Measurements from ENCODE around the gene ASB10.

The ASB10 gene

DNA sequence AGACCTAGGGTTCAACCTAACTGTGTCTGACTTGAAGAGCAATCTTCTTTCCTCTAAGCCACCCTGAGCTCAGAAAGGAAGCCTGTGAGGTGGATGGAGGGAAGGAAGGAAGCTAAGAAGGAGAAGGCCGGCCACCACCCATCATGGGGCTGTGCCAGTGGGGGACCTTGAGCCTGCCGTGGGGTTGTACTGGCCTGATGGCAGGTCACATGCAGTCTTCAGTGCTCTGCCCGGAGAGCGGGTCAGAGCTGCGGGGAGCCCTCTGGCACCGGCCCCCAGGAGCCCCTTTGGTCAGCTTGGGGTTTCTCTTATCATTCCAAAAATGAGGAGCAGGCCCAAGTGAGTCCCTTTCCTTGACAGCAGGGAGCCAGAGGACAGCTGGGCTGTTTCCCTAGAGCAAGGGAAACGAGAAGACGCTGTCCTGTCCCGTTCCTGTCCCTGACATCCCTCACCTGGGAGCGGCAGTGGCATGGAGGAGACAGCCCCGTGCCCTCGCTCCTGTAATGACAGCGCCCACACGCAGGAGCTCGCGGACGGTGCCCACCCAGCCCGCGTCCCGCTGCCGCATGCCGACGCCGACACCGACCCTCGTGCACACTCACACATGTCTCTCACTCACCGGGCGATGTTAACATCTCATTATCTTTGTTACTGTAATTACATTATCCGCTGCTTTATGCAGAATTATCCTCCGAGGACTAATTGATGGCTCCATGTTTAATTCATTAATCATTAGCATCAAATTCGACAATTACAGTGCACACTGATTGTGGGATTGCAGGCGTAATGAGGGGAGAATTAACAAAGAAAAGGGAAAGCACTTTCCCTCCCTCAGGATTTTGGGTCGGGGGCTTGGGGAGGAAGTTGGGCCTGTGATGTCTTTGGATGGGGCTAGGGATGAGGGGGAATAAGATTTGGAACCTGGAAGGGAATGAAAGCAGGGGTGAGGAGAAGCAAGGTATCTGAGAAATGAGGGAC, 50.9 kb downstream of the ASB10 start:
- no peak for DNase-seq (ENCODE audit: low read depth)

DNA sequence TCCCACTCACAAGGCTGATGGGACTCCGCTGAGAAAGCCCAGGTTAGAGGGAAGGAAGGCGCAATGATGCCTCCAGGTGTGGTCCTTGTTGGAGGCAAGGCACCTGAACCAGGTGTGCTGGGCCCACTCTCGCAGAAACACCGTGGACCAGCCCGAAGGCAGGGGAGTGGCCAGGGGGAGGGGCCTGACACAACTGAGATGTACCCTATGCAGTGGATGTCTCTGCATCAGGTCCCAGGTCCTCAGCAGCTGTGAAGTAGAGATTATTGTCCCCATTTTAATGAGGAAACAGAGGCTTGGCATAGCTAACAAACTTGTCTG, 51.6 kb downstream of the ASB10 start:
- DNase-seq (ENCODE audit: low read depth), result no peak

DNA sequence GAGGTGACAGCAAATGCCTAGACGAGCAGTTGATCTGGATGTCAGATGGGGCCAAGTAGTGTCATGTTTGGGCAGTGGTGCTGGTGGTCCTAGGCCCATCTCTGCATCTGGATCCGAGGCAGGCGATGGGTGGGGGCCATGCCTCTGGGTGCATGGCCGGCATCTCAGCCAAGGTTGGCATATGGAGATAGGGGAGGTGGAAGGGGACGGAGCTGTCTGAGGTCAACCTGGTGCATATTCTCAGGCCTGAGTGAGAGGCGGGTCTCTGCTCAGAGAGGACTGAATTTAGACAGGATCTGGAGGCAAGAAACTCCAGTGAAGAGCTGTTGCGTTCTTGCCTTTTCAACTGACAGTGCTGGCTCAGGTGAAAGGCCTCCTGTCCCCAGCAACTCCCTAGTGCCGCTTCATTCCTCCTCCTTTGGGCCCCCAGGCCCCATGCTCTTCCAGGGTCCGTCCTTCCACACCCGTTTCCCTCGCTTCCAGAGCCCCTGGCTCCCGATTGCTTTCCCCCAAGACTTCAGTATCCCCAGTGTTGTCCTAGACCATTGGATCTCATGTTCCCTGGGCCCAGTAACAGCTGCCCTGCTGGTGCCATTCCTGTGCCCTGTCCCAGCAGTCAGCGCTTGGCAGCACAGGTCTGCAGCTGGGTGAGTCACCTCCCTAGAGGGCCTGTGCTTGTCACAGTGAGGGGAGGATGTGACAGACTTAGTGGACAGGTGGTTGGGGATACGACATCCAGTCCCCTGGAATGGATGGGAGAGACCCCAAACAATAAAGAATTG, 52.1 kb downstream of the ASB10 start:
- no peak for DNase-seq (ENCODE audit: low read depth)

DNA sequence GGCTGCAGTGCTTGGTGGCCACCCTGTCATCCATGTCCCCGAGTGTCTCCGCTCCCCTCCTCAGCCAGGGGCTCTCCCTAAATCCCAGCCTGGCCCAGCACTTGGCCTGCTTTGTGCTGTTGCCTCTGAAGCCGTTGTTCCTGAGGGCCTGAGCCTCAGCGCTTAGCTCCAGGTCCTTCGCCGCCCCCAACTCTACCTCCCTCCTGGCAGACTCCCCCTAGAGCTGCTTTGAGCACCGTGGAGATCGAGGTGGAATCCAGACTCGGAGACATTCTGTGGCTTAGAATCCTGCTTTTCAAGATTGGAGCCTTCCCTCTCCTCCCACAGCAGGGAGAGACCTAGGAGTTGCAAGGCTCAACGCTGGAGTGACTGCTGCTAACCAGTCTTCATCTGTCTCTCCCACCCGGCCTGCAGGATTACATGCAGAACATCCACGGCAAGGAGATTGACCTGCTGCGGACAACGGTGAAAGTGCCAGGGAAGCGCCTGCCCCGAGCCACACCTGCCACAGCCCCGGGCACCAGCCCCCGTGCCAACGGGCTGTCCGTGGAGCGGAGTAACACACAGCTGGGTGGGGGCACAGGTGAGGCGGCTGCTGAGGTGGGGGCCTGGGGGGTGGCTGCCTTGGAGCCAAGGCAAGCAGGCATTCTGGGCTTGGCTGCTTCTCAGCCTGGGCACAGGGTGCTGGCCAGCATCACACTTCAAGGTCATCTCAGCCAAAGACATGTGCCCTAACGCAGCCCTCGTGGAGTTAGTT, 52.9 kb downstream of the ASB10 start:
- no peak for DNase-seq (ENCODE audit: low read depth)

DNA sequence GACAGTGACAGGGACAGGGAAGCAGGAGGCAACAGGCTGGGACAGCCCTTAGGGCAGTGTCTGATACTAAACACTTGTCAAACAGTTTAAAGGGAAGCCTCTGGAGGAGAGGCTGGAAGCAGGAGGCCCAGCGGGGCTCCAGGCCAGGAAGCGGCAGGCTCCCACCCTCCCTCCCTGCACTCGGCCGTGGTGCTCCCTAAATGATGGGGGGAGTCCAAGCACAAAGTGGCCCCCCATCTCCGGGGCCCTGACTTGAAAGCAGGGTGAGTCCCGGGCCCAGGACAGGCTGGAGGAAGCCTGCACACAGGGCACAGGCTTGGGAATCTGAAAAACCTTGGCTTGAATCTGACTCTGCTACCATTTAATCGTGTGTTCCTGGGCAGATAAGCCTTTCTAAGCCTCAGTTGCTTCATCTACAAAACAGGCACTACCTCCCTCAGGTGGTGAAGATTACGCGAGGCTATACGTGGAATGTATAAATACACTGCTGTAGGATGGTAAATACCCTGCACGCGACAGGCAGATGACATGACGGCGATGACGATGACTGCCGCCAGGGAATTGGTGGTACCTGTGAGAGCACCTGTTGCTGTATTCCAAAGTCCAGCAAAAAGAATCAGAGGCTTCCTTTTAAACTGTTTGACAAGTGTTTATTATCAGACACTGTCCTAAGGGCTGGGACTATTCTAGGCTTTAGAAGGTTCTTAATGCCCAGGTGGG, 53.6 kb downstream of the ASB10 start:
- no peak for DNase-seq (ENCODE audit: low read depth)

DNA sequence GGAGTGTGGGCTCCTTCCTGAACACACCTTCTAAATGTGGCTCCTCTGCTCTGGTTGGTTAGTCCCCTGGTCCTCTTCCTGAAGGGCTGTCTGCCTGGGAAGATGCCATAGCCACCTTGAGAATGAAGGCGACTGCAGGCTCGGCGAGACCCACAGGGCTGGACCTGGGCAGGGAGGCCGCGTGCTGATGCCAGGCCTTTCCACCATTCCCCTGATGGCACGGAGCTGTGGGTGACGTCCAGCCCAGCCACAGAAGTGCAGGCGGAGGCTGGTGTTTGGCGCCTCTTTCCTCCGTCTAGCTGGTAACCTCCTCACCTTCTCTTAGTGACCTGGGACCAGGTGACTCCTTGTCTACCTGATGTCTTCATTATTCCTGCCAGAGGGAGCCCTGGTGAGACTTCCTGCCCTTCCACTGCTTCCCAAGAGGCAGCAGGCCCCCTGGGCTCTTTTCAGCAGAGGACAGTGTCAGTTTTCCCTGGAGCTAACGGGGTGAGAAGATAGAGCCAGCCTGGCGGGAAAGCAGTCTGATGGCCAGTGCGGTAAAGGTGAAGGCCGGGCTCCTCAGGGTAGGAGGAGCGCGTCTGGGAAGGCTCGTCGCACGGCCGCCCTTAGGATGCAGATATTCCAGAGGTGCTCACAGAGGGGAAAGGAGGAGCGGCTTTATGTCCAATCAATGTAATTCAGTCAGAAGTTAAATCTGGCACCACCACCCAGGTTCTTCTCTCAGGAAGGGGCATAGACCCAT, 54.4 kb downstream of the ASB10 start:
- no peak for DNase-seq (ENCODE audit: low read depth)

DNA sequence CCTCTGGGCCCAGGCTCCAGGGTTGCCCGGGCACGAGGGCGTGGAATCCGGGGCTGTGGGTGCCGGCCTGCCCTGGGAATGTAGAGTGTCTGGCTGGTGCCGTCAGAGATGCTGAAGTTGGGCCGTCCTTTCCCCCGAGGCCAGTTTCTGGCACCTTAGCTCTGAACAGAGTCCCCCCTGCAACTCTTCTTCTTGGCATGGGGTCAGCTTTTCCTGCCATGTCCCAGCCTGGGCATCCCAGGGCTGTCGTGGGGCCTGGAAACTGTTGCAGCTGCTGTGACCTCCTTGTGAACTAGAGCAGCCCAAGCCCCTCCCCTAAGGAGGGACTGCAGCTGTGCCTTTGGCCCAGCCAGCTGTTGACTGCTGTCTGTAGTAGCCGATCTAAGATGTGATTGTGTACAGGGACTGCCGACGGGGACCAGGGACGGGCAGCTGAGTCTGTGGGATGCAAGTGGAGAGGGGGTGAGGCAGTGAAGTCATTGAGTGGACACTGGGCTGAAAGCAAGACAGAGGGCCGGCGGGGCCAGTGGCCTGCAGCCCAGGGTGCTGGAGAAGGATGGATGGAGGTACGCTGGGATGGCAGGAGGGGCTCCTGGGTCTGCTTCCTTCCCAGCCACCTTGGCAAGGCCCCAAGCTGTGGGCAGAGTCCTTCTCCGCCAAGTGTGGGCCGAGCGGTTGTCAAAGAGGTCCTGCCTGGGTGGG, 55.3 kb downstream of the ASB10 start:
- no peak for DNase-seq (ENCODE audit: low read depth)

DNA sequence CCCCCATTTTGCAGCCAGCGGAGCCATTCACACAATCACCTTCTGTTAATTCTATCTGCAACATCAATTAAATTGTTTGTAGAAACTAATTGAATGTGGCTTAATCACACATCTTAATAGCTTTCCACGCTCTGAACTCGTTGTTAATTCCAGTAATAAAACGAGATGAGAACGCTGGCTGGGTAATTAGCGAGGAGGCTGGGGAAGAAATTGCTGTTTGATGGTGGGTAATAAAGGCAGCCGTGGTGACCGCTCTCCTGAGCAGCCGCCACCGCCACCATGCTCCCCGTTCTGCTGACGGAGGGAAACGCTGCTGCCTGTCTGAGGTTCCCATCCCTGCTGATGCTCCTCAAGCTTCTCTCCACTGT, 55.8 kb downstream of the ASB10 start:
- no peak for DNase-seq (ENCODE audit: low read depth)

DNA sequence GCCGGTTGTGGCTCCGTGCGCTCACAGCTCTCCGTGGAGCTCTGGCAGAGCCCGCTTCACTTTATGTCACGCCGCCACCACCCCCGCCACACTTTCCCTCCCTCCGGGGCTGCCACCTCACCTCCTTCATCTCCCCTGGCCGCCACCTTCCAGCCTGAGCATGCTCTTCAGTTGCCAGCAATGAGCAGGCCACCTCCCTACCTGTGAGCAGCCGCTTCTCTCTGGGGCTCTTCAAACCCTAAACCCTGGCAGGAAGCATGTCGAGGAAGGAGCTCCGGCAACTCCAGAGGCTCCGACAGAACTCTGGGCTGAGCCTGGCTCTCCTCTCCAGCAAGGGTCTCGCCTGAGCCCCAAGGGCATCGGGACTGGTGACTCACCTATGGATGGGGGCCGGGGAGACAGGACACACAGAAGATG, 56.3 kb downstream of the ASB10 start:
- DNase-seq (ENCODE audit: low read depth), result no peak

DNA sequence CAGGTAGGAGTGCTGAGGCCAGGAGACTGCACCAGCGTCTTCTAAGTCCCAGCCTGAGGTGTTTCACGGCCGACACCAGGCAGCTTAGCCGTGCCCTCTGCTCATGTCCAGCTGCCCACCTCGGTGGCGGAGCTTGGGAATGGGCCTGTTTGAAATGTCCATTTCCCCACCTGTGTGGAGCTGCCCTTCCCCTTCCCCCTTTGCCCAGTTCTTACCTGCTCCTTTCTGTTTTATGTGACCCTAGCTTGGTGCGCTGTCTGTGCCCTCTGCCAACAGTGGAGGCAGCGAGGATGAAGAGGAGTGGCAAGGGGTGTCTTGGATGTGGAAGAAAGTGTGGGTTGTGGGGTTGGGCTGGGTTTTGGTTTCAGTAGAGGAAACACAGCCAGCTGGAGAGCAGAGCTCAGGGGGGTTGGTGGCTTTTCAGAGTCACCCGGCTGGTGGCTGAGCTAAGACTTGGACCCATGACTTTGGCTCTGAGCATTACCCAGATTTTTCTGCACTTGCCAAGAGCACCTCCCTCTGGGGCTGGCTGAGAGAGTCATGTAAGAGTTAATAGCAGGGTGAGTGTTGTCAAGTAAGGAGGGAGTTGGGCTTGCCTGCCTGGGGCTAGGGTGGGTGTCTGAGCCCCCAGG, 57.0 kb downstream of the ASB10 start:
- no peak for DNase-seq (ENCODE audit: low read depth)

DNA sequence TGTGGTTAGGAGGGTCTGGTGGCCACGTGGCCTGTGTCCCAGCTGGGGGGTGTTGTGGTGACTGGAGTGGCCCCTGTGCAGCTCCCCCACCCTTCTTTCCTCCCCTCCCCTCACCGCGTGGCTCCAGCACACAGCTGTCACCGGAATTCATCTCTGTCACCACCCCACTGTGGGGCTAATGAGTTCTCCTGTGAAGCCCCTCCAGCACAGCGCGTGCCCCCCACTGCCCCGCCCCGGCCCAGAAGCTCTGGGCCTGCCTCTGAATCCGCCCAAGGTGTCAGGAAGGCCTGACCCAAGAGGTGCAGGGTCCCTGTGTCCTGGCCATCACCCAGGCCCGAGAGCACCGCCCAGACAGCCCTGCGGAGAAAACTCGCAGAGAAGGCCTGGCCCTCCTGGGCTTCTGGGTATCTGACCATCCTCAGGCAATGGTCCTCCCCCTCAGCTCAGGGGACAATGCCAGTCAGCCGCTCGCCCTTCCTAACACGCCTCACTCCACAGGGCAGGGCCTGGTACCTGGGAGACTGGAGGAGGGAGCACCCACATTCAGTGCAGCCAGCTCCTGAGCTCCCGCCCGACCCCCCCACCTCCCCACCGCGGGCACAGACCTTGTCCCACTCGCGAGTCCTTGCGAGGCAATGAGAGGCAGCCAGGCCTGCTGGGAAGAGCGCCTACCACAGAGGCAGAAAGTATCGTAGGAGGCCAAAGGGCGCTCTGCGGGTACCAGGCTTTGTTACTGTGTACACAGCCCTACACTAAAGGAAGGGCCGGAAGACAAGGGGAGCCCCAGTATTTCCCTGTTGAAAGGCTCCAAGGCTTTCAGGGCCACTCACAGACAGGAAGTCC, 57.7 kb downstream of the ASB10 start:
- no peak for DNase-seq (ENCODE audit: low read depth)

DNA sequence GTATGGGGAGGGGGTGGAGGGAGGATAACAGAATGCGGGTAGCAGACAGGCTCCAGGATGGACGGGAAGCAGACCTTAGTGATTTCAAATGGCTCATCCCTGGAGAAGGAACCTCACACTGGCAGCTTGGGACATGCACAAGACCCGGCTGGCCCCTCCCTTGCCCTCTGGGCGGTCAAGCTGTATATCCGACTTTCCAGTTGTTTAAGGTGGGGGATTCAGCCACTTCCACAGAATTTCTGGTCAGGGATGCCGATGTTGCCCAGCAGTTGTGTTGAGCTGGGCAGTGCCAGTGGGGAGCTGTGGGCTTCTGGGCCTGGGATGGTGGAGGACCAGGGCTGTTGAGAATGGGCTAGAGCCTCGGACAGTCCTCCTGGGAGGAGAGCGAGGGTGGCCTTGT, 58.3 kb downstream of the ASB10 start:
- no peak for DNase-seq (ENCODE audit: low read depth)

DNA sequence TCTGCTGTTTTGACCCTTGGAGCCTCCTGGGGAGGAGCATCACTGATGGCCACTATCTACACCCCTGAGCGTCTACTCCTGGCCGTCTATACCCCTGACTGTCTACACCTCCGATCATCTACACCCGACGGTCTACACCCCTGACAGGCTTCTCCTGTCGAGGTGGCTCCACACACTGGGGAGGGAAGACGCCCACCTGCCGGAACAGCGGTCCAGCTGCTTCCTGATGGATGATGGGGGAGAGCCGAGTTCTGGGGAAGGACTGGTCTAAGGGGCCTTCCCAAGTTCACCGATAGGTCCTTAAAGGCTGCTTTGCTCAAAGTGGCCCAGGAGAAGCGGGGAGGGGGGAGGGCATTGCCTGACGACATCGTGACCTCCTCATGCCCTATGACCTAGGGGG, 58.9 kb downstream of the ASB10 start:
- no peak for DNase-seq (ENCODE audit: low read depth)

DNA sequence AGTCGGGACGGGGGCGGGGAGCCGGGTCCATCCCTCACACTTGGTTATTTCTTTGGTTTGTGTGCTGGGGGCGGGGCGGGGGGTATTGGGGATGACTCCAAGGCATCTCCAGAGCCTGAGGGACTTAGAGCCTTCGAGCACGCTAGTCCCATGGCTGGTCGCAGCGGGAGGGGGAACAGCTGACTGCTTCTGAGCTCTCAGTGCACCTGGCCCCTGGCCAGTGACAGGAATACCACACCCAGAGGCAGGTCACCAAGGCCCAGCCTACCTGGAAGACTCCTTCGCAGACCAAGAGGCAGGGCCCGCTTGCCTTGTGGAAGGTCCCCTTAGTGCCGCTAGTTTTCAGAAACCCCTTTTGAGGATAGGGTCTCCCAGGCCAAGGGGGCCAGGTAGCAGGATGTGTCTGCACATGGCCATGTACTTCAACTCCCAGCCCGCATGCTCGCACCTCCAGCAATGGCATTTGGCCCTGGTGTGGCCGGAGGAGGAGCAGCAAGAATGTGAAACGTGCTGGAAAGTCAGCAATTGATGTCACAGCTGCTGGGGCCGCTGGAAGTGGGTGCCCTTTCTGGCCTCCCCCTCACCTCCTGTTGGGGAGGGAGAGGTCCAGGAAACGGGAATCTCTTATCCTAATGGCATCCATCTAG, 60.4 kb downstream of the ASB10 start:
- DNase-seq (ENCODE audit: low read depth), result no peak

DNA sequence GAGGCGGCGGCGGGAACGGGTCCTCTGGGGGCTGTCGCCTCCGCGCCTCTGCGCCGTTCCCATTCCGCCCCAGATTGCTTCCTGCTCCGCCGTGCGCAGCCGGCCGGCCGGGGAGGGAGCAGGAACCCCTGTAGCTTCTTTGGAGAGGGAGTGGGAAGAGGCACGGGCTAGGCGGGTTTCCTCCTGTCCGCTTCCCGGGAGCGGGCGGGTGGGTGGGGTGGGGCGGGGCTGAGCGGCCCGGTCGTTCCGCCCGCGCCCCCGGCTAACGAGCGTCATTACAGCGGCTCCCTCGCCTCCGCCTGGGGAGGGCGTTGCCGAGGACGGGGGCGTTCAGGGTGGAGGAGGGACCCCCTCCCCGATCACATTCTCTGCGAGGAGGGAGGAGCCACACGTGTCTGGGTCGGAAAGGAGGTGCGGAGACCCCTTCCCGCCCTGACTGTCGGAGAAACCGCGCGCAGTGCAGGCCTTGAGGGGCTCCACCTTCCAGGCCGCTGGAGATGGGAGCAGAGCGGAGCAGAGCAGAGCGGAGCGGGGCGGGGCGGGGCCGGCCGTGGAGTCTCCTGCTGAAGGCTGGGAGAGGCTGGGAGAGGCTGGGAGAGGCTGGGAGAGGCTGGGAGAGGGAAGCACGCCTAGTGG, 61.1 kb downstream of the ASB10 start:
- no peak for DNase-seq (ENCODE audit: low read depth)
